PC-9 (cell line): Measurements from ENCODE around the gene PLA2G4D. TPM values are rescaled to one million over a fixed set of nuclear protein-coding genes. Genes with fewer than 3 reads are reported as not detected.

Experiments used
- BruUV-seq: library from RNA; stranded (reverse); fragments of 400-500 nt; replicated peaks from 2 replicates; lab custom pipeline; 2021; lab: Mats Ljungman, UMichigan
- CTCF ChIA-PET: fragments of 300-600 bp; sonication (Branson Sonifier 250); formaldehyde crosslinking; loops from one replicate; lab custom pipeline; 2022; ENCODE audit warnings: antibody characterized with exemption; lab: Charles Lee
- POLR2A ChIA-PET: fragments of 300-600 bp; sonication (Branson Sonifier 250); formaldehyde crosslinking; loops from one replicate; lab custom pipeline; 2022; ENCODE audit warnings: antibody characterized with exemption; ENCODE audit not compliant: unreplicated experiment; lab: Charles Lee
- DNase-seq, 2 experiments: peaks; one replicate each; pipeline versions ENCODE4 v3.0.0 to v3.0.0-alpha.2; 2015 to 2022; ENCODE audit warnings: mixed read lengths in 1 of 2
- H2AFZ ChIP-seq: fragments of 200-600 bp; sonication (generic); 2 replicates; pipeline ENCODE4 v1.8.1; 2017; ENCODE audit warnings: antibody characterized with exemption
- H3F3A ChIP-seq: fragments of 200-600 bp; sonication (generic); 2 replicates; pipeline ENCODE4 v1.8.1; 2017; ENCODE audit warnings: antibody characterized with exemption, mild to moderate bottlenecking, low read depth; ENCODE audit not compliant: insufficient read depth
- H3K27ac ChIP-seq: fragments of 200-600 bp; sonication (generic); 2 replicates; pipeline ENCODE4 v1.6.1; 2016; ENCODE audit warnings: mixed run types
- H3K27me3 ChIP-seq: fragments of 200-600 bp; sonication (generic); 2 replicates; pipeline ENCODE4 v1.6.1; 2016; ENCODE audit warnings: low read depth, mixed run types; ENCODE audit not compliant: insufficient read depth
- H3K36me3 ChIP-seq: fragments of 200-600 bp; sonication (generic); 2 replicates; pipeline ENCODE4 v1.6.1; 2016; ENCODE audit warnings: low read depth, mixed run types
- H3K4me1 ChIP-seq: fragments of 200-600 bp; sonication (generic); replicated peaks from 2 replicates; pipeline ENCODE4 v1.6.1; 2016; ENCODE audit warnings: mixed run types; ENCODE audit not compliant: insufficient read depth
- H3K4me2 ChIP-seq: fragments of 200-600 bp; sonication (generic); 2 replicates; pipeline ENCODE4 v1.6.1; 2017; ENCODE audit warnings: mixed run types
- H3K4me3 ChIP-seq: fragments of 200-600 bp; sonication (generic); 2 replicates; pipeline ENCODE4 v1.6.1; 2016; ENCODE audit warnings: mixed run types
- H3K79me2 ChIP-seq: fragments of 200-600 bp; sonication (generic); 2 replicates; pipeline ENCODE4 v1.6.1; 2017; ENCODE audit warnings: low read depth, mixed run types
- H3K9me2 ChIP-seq: fragments of 200-600 bp; sonication (generic); 2 replicates; pipeline ENCODE4 v1.8.1; 2017; ENCODE audit warnings: mild to moderate bottlenecking; ENCODE audit not compliant: insufficient read depth
- H3K9me3 ChIP-seq: fragments of 200-600 bp; sonication (generic); 2 replicates; pipeline ENCODE4 v1.8.1; 2016; ENCODE audit warnings: low read depth; ENCODE audit not compliant: insufficient read depth
- H4K20me1 ChIP-seq: fragments of 200-600 bp; sonication (generic); 2 replicates; pipeline ENCODE4 v1.8.1; 2017; ENCODE audit not compliant: insufficient read depth
- CTCF ChIP-seq: fragments of 200-600 bp; sonication (generic); conservative IDR thresholded peaks from 2 replicates; pipeline ENCODE4 v1.6.1; 2017; ENCODE audit warnings: mixed run types, antibody characterized with exemption, mild to moderate bottlenecking, moderate library complexity
- EZH2 ChIP-seq: fragments of 200-600 bp; sonication (generic); IDR thresholded peaks from 2 replicates; pipeline ENCODE4 v1.8.0; 2017; ENCODE audit warnings: antibody characterized with exemption, low read depth
- intact Hi-C: fragments of 100-400 bp; cut with micrococcal nuclease; formaldehyde crosslinking; loops from one replicate; pipeline ENCODE4 v1.10.0; 2022; ENCODE audit not compliant: unreplicated experiment
- total RNA-seq: library from RNA; stranded (reverse); gene quantifications from 2 replicates; pipeline ENCODE4 v1.2.3, GENCODE V29; 2021

The PLA2G4D gene
- total RNA-seq, 1 experiment from 2014 or later = 0.90 TPM

GRCh38 chr15:42069025-42069424, 25.3 kb downstream of the PLA2G4D start:
- BruUV-seq = no TSS peak
- TF ChIP-seq CTCF (no peak), EZH2 (no peak)
- H3K4me1 ChIP-seq = no peaks in the 10 kb centered on the region
- 0 out of 2 replicates have a peak, but pooled peaks cover 4% of the 10 kb centered on the region for H3F3A ChIP-seq
- intact Hi-C loops = loop anchor here (5.0 kb wide), 1 partner anchor 403 kb away; no protein-coding TSS in a partner anchor
- H3K9me3 ChIP-seq = no peaks in the 10 kb centered on the region
- no peaks in the 10 kb centered on the region for H4K20me1 ChIP-seq
- no peaks in the 10 kb centered on the region for H3K79me2 ChIP-seq
- ChIA-PET POLR2A (no interaction called here), CTCF (no interaction called here)
- no peak overlapping the region for H3K27ac ChIP-seq
- no peak overlapping the region for H3K4me2 ChIP-seq
- H3K9me2 ChIP-seq = no peaks in the 10 kb centered on the region
- no peak for DNase-seq
- no peaks in the 10 kb centered on the region for H3K36me3 ChIP-seq
- no peak overlapping the region for H2AFZ ChIP-seq
- no peak overlapping the region for H3K4me3 ChIP-seq
- no peaks in the 10 kb centered on the region for H3K27me3 ChIP-seq

- Histone ChIP-seq H3K4me1 (no peaks in the 10 kb centered on the region), H3K27ac (no peak overlapping the region), H3K9me3 (no peaks in the 10 kb centered on the region), H4K20me1 (no peaks in the 10 kb centered on the region), H3K36me3 (no peaks in the 10 kb centered on the region), H3F3A (0 out of 2 replicates have a peak, but pooled peaks cover 4% of the 10 kb centered on the region), H3K27me3 (no peaks in the 10 kb centered on the region), H3K79me2 (no peaks in the 10 kb centered on the region), H2AFZ (no peak overlapping the region), H3K4me3 (no peak overlapping the region), H3K9me2 (no peaks in the 10 kb centered on the region), H3K4me2 (no peak overlapping the region)
- TF ChIP-seq CTCF = no peak
- no TSS peak for BruUV-seq
- DNase-seq = no peak
- CTCF ChIA-PET = no interaction called here
- intact Hi-C loops = loop anchor here (5.0 kb wide), 1 partner anchor 404 kb away; no protein-coding TSS in a partner anchor
- POLR2A ChIA-PET = no interaction called here
Observed at GRCh38 chr15:42068601-42069000, 25.8 kb downstream of the PLA2G4D start.

DNA sequence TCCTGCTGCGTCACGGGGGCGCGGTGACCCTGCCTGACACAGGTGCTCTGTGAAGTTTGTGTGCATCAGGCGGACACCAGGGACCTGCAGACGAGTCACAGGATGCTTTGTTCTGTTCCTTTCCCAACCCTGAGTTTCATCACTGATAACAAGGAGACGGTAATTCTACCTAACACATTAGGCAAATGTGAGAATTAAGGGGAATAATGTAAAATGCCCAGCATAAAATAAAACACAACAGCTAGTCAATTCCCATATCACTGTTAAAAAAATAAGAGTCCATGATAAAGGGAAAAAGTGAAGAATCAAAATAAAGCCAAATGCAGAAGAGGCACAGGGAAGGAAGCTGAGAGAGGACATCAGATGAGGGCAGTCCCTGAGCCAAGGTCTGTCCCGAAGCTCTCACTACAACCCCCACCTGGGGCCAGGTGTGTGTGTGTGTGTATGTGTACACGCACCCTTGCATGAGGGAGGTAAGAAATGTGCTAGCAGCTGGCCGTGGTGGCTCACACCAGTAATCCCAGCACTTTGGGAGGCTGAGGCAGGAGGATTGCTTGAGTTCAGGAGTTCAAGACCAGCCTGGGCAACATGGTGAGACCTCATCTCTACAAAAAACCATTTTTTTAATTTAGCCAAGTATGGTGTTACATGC, 27.5 kb downstream of the PLA2G4D start:
- H3K4me3 ChIP-seq = no peak overlapping the region
- POLR2A ChIA-PET = no interaction called here
- no peaks in the 10 kb centered on the region for H4K20me1 ChIP-seq
- H3K9me2 ChIP-seq = no peaks in the 10 kb centered on the region
- 0 out of 2 replicates have a peak, but pooled peaks have one; percentile 3 for TF ChIP-seq CTCF
- TF ChIP-seq EZH2 = no peak
- no peaks in the 10 kb centered on the region for H3K36me3 ChIP-seq
- no peaks in the 10 kb centered on the region for H3K9me3 ChIP-seq
- H3K27ac ChIP-seq = no peak overlapping the region
- no peak overlapping the region for H2AFZ ChIP-seq
- CTCF ChIA-PET = interaction anchor here (0.6 kb wide), 1 partner anchor 776 kb away, joined by 5 read pairs; no protein-coding TSS in a partner anchor
- 0 out of 2 replicates have a peak overlapping the region, but pooled peaks have one; percentile 20 for H3K4me2 ChIP-seq
- no peaks in the 10 kb centered on the region for H3K79me2 ChIP-seq
- no peaks in the 10 kb centered on the region for H3K27me3 ChIP-seq
- BruUV-seq = no TSS peak
- H3F3A ChIP-seq = 0 out of 2 replicates have a peak, but pooled peaks cover 4% of the 10 kb centered on the region
- no peak for DNase-seq
- intact Hi-C loops = loop anchor here (1.0 to 5.0 kb wide), 4 partner anchors 67 to 584 kb away; no protein-coding TSS in a partner anchor
- no peaks in the 10 kb centered on the region for H3K4me1 ChIP-seq
